ENCODE measurements around the gene SRGAP3.

The SRGAP3 gene

GRCh38 chr3:9077029-9077428, 172.4 kb downstream of the SRGAP3 start:
- no peak for DNase-seq

- DNase-seq = no peak
These were observed 173.7 kb downstream of the SRGAP3 start for GRCh38 chr3:9075762-9076161.

GRCh38 chr3:9074079-9074478, 175.4 kb downstream of the SRGAP3 start:
- no peak for DNase-seq

- DNase-seq = no peak
These were observed 176.8 kb downstream of the SRGAP3 start for GRCh38 chr3:9072667-9073009.

GRCh38 chr3:9071936-9072666, 177.3 kb downstream of the SRGAP3 start:
- no peak for DNase-seq

- no peak for DNase-seq
These were observed 178.5 kb downstream of the SRGAP3 start for GRCh38 chr3:9070961-9071360.

- no peak for DNase-seq
These were observed 179.5 kb downstream of the SRGAP3 start for GRCh38 chr3:9069971-9070370.

- no peak for DNase-seq
These were observed 181.4 kb downstream of the SRGAP3 start for GRCh38 chr3:9068051-9068450.

GRCh38 chr3:9067352-9067975, 182.0 kb downstream of the SRGAP3 start:
- DNase-seq = peak; percentile 68

- no peak for DNase-seq
These were observed 182.7 kb downstream of the SRGAP3 start for GRCh38 chr3:9066775-9067174.

- DNase-seq = no peak
These were observed 183.3 kb downstream of the SRGAP3 start for GRCh38 chr3:9066141-9066540.

- no peak for DNase-seq
These were observed 184.6 kb downstream of the SRGAP3 start for GRCh38 chr3:9064850-9065249.

GRCh38 chr3:9064251-9064650, 185.2 kb downstream of the SRGAP3 start:
- no peak for DNase-seq

- DNase-seq = no peak
These were observed 186.9 kb downstream of the SRGAP3 start for GRCh38 chr3:9062570-9062969.

GRCh38 chr3:9061634-9062033, 187.8 kb downstream of the SRGAP3 start:
- DNase-seq = no peak

- DNase-seq = no peak
These were observed 189.7 kb downstream of the SRGAP3 start for GRCh38 chr3:9059489-9060400.

GRCh38 chr3:9056581-9056980, 192.9 kb downstream of the SRGAP3 start:
- no peak for DNase-seq

- no peak for DNase-seq
These were observed 201.7 kb downstream of the SRGAP3 start for GRCh38 chr3:9047452-9048346.

GRCh38 chr3:9045371-9045770, 204.1 kb downstream of the SRGAP3 start:
- DNase-seq = no peak

- DNase-seq = no peak
These were observed 206.4 kb downstream of the SRGAP3 start for GRCh38 chr3:9043063-9043462.

GRCh38 chr3:9041626-9042025, 207.8 kb downstream of the SRGAP3 start:
- DNase-seq = no peak

GRCh38 chr3:9040996-9041395, 208.4 kb downstream of the SRGAP3 start:
- no peak for DNase-seq
